HG02981 (cell line): Measurements from ENCODE around the gene DVL2.
"Not testable (repeated sequence)": the region's sequence is repeated elsewhere in the genome, so short reads cannot be mapped to it uniquely, and the experiment has no call there.

Source experiments
- ATAC-seq: cut with Tn5 transposase; IDR thresholded peaks from one replicate; pipeline ENCODE4 v1.9.1; 2021; ENCODE audit warnings: mild to moderate bottlenecking, moderate library complexity; ENCODE audit not compliant: unreplicated experiment

DVL2 gene

GRCh38 chr17:7204336-7204735, 30.0 kb downstream of the DVL2 start:
- no peak for ATAC-seq

GRCh38 chr17:7203391-7203790, 30.9 kb downstream of the DVL2 start:
- no peak for ATAC-seq

GRCh38 chr17:7196651-7197401, 37.5 kb downstream of the DVL2 start:
- ATAC-seq: no peak

DNA sequence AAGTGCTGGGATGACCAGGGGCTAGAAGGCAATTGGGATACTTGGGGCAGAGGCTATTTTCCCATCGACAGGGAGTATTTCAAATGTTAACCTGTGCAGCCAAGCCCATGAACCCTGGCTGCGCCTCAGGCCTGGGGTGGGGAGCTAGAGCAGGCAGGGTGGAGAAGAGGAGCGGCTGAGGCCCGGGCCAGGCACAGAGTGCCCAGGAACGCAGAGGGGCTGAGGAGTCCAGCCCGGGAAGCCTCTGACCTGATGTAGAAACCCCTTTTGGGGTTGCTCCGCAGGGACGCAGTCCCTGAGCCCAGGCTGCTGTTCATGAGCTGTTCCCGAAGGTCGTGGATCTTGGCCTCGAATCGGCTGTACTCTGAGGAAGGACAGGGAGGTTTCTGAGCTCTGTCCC, 38.3 kb downstream of the DVL2 start:
- ATAC-seq: no peak

DNA sequence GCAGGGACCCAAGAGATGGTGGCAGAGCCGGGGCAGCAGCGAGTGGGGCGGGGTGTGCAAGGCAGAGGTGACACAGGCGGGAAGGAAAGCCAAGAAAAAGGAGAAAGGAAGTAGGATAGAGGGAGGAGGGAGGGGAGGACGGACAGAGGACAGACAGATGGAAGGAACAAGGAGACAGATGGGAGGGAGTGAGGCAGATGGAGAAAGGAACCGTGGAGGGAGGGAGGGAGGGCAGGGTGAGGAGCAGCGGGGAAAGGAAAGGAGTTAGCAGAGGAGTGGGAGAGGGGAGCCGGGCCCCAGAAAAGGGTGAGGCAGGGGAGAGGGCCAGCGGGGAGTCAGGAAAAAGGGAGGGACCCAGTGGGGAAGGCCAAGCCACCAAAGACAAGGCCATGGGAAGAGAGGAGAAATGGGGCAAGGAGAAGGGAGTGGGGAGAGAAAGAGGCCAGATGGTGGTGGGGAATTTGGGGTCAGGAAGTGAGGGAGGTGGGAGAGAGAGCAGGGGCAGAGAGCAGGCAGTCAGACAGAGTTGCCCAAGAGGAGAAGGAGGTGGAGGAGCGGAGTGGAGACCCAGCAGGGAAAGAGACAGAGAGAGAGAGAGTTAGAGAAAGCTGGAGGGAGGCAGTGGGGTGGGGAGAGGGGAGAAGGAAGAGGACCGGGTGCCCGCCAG, 41.9 kb downstream of the DVL2 start:
- no peak for ATAC-seq

- ATAC-seq: no peak
Observed at GRCh38 chr17:7191571-7192270, 42.6 kb downstream of the DVL2 start.

DNA sequence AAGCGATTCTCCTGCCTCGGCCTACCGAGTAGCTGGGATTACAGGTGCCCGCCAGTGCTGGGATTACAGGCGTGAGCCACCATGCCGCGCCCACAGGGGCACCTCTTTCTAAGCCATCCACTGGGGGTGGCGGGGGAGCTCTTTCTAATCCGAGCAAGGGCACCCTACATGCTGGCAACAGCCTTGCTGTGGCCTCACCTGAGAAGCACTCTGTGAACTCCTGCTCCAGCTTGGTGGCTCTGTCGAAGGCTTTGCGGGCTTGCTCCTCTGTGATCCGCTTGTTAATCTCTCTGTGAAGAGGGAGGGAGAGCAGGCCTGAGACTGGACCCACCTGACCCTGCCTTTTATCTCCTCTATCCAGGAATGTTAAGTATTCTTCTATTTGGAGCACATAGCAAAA, 43.2 kb downstream of the DVL2 start:
- no peak for ATAC-seq

- ATAC-seq: no peak
Observed at GRCh38 chr17:7190276-7190917, 43.9 kb downstream of the DVL2 start.

GRCh38 chr17:7186241-7186640, 48.1 kb downstream of the DVL2 start:
- no peak for ATAC-seq

DNA sequence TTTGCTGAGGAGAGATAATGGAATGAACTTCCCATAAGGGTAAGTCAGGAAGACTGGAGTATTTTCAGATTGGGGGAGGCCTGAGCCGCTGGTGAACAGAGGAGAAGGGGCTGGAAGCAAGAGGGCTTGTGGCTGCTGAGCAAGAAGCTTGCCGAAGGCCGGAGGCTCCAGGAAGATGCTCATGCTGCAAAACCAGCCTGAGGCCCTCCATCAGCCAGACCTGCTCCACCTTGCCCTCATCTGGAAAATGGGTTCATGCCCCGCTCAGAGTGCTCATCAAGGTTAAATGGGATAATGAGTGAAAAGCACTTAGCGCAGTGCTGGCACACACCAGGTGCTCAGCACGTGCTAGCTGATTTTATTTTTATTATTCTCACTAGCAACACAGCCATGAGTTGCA, 49.7 kb downstream of the DVL2 start:
- no peak for ATAC-seq

DNA sequence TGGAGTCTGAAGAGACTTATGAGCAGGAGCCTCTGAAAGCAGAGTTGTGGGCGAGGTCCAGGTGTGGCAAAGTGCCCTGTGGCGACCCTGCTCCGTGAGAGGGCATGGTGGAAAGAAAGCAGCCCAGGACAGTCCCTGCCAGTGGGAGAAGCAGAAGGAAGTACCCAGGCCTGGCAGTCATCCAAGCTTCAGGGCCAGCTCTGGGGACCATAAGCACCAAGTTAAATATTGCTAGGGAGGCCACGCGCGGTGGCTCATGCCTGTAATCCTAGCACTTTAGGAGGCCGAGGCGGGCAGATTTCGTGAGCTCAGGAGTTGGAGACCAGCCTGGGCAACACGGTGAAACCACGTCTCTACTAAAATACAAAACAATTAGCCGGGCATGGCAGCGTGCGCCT, 50.2 kb downstream of the DVL2 start:
- no peak for ATAC-seq

DNA sequence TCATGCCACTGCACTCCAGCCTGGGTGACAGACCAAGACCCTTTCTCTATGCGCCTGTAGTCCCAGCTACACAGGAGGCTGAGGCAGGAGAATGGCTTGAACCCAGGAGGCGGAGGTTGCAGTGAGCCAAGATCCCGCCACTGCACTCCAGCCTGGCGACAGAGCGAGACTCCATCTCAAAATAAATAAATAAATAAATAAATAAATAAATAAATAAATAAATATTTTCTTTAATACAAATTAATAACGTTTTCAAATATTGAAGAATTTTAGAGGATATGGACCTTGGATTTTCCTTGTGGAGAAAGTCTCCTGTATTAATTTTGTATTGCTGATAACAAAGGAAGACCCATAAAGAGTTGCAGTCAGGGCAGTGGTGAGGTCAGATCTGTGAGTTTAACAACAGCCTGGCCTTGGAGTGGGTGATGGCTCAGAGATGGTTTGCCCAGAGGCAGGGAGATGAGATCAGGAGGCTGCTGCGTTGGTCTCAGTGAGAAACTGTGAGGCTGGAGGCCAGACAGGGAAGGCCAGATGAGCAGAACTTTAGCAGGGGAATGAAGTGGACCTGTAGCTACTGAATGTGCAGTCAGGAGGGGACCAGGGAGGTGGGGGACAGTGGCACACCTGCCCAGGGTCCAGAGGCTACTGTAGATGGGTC, 50.8 kb downstream of the DVL2 start:
- no peak for ATAC-seq

GRCh38 chr17:7182101-7182500, 52.2 kb downstream of the DVL2 start:
- ATAC-seq: not testable (repeated sequence)

DNA sequence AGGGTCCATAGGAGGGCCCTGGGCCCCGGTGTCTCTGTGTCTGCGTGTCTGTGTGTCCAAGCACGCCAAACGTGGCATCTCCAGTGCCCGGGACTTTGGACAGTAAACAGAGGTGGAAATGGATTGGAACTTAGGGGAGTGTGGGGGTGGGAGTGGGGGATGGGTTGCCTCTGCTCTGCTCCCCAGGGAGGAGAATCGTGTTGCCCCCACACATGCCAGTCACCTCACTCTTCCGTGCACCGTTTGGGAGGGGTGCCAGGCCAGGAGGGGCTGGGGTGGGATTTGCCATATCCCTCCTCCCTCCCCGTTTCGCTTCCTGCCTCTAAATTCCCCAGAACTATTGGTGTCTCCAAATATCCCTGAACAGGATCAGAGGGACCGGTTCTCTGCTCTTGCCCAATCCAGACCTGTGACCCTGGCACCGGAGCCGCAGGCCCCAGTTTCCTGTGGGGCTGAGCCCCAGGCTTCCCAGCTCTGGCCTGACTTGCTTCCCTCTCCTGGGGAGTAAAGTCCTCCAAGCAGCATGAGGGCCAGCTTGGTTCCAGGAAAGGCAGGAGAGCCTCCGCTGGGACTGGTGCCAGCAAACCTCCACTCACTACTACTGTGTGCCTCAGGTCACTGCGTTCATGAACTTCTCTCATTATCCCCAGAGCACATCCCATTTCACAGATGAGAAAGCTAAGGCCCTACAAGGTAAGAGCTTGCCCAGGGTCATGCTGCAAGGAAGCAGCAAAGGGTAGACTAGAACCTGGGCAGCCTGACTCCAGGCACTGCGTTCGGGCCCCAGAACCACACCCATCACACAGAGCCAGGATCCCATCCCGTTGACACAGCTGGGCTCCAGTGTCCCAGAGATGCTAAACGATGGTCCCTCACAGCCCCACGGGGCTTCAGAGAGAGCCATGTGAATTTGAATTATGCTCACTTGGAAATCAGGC, 54.7 kb downstream of the DVL2 start, which contains the start of gene ASGR1:
Gene ASGR1 (minus strand): TSS at position 54 of the 938 bp plus-strand sequence. CDS start 807 bp downstream, outside the sequence.
- ATAC-seq: no peak

- no peak for ATAC-seq
Observed at GRCh38 chr17:7178973-7179316, 55.4 kb downstream of the DVL2 start.

- no peak for ATAC-seq
Observed at GRCh38 chr17:7177954-7178477, 56.3 kb downstream of the DVL2 start.

DNA sequence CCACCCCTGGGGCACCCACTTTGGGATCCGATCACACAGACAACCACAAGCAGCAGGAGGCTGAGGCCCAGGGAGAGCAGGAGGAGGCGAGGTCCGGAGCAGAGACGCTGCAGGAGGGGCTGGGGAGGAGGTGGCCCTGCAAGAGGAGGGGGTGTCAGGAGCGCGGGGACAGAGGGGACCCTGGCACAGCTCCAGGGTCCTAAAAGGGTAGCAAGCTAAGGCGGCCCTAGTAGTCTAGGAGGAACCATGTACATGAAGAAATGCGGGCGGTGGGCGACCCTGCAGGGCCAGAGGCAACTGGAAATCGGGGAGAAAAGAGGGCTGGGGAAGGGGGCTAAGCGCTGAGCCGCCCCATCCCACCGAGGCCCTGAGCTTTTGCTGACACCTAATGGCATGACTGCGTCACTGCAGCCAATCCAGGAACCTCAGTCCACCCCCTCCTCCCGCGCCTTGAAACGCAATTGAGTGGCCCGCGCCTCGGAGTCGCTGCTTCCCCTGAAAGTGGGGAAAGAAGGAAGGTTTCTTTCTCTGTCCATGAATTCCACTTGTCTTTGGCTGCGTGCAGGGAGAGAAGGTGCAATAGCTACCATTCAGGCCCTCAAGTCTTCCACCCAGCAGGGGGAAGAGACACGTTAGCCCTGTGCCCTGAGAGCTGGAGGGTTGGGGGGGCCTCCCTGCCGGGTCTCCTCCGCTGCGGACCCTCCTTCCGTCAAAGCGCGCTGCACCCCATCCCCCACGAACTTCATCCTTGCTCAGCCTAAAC, 56.9 kb downstream of the DVL2 start:
- no peak for ATAC-seq

GRCh38 chr17:7176841-7177190, 57.5 kb downstream of the DVL2 start:
- ATAC-seq: no peak
